SK-N-SH (cell line): Measurements from ENCODE around the gene RFPL2. TPM values are rescaled to one million over a fixed set of nuclear protein-coding genes. Genes with fewer than 3 reads are reported as not detected.
A peak's percentile ranks its signal among the peaks of the same experiment; 100 is the strongest.

Experiments
- CTCF ChIA-PET: fragments of 300-600, 350-600 bp; formaldehyde crosslinking; extraction: SDS; loops from one replicate; lab custom pipeline; 2021; lab: Yijun Ruan, JAX
- POLR2A ChIA-PET: fragments of 350-600 bp; sonication (Branson Sonifier 250); formaldehyde crosslinking; extraction: SDS; loops from one replicate; lab custom pipeline; 2020; ENCODE audit warnings: antibody characterized with exemption, inconsistent platforms; lab: Yijun Ruan, JAX
- DNase-seq: peaks from one replicate; pipeline ENCODE4 v3.0.0; 2012
- H2AFZ ChIP-seq: fragments of 200-600 bp; sonication (generic); 2 replicates; pipeline ENCODE4 v1.8.1; 2016; ENCODE audit warnings: antibody characterized with exemption, mild to moderate bottlenecking, low read depth
- H3F3A ChIP-seq: fragments of 200-600 bp; sonication (generic); replicated peaks from 2 replicates; pipeline ENCODE3; 2016; ENCODE audit warnings: antibody characterized with exemption, mild to moderate bottlenecking; ENCODE audit not compliant: insufficient read depth
- H3K27ac ChIP-seq, 2 experiments: fragments of 200-500 bp in 1 of 2; fragments of 200-600 bp in 1 of 2; sonication (Bioruptor generic) in 1 of 2; sonication (generic), shearing (Covaris generic) in 1 of 2; 2 replicates each; pipeline versions ENCODE4 v1.5.1 to v1.6.1; 2014 to 2016; ENCODE audit warnings: low read depth in 2 of 2, inconsistent platforms in 1 of 2, low read length in 1 of 2, mild to moderate bottlenecking in 1 of 2, mixed read lengths in 1 of 2
- H3K27me3 ChIP-seq: fragments of 200-600 bp; sonication (generic), shearing (Covaris generic); 2 replicates; pipeline ENCODE4 v1.6.1; 2016; ENCODE audit warnings: mixed run types; ENCODE audit not compliant: insufficient read depth
- H3K36me3 ChIP-seq, 2 experiments: fragments of 200-500 bp in 1 of 2; fragments of 200-600 bp in 1 of 2; sonication (Bioruptor generic) in 1 of 2; sonication (generic) in 1 of 2; replicated peaks in 1 of 2; 2 replicates each; pipeline versions ENCODE3 to v1.5.1; 2014 to 2016; ENCODE audit warnings: low read length in 1 of 2, mild to moderate bottlenecking in 1 of 2; ENCODE audit not compliant: insufficient read depth in 2 of 2, control insufficient read depth in 1 of 2
- H3K4me1 ChIP-seq, 2 experiments: fragments of 200-500 bp in 1 of 2; fragments of 200-600 bp in 1 of 2; sonication (Bioruptor generic) in 1 of 2; sonication (generic), shearing (Covaris generic) in 1 of 2; 2 replicates each; pipeline versions ENCODE4 v1.5.1 to v1.6.1; 2014 to 2016; ENCODE audit warnings: low read depth in 1 of 2, low read length in 1 of 2, mixed run types in 1 of 2; ENCODE audit not compliant: insufficient read depth in 2 of 2, control insufficient read depth in 1 of 2
- H3K4me2 ChIP-seq: fragments of 200-600 bp; sonication (generic), shearing (Covaris generic); 2 replicates; pipeline ENCODE4 v1.6.1; 2017; ENCODE audit warnings: mixed run types
- H3K4me3 ChIP-seq, 2 experiments: fragments of 200-500 bp in 1 of 2; fragments of 200-600 bp in 1 of 2; sonication (Bioruptor generic) in 1 of 2; sonication (generic), shearing (Covaris generic) in 1 of 2; 2 replicates each; pipeline versions ENCODE4 v1.5.1 to v1.8.1; 2014 to 2016; ENCODE audit warnings: low read depth in 2 of 2, inconsistent platforms in 1 of 2, low read length in 1 of 2, mild to moderate bottlenecking in 1 of 2, mixed read lengths in 1 of 2, moderate library complexity in 1 of 2
- H3K79me2 ChIP-seq: fragments of 200-600 bp; sonication (generic); 2 replicates; pipeline ENCODE4 v1.8.1; 2017; ENCODE audit warnings: mild to moderate bottlenecking; ENCODE audit not compliant: insufficient read depth
- H3K9ac ChIP-seq: fragments of 200-600 bp; sonication (generic); 2 replicates; pipeline ENCODE4 v1.6.1; 2017; ENCODE audit warnings: mixed run types
- H3K9me2 ChIP-seq: fragments of 200-600 bp; sonication (generic); 2 replicates; pipeline ENCODE4 v1.6.1; 2017; ENCODE audit warnings: mixed run types
- H3K9me3 ChIP-seq: fragments of 200-600 bp; sonication (generic); 2 replicates; pipeline ENCODE4 v1.6.1; 2017; ENCODE audit warnings: mixed run types, mild to moderate bottlenecking, moderate library complexity
- H4K20me1 ChIP-seq: fragments of 200-600 bp; sonication (generic); 2 replicates; pipeline ENCODE4 v1.6.1; 2017; ENCODE audit warnings: mild to moderate bottlenecking, mixed run types; ENCODE audit not compliant: insufficient read depth
- CTCF ChIP-seq: fragments of 200-600 bp; sonication (generic); IDR thresholded peaks from 2 replicates; pipeline ENCODE4 v1.6.1; 2017; ENCODE audit warnings: antibody characterized with exemption, mild to moderate bottlenecking, moderate library complexity
- EZH2phosphoT487 ChIP-seq: fragments of 200-600 bp; sonication (generic); IDR thresholded peaks from 2 replicates; pipeline ENCODE4 v1.6.1; 2017; ENCODE audit warnings: low read depth, mixed run types, mild to moderate bottlenecking, antibody characterized with exemption, moderate library complexity, borderline replicate concordance
- MEF2A ChIP-seq: IDR thresholded peaks from 2 replicates; pipeline ENCODE4 v1.4.0; 2012; ENCODE audit warnings: low read depth, borderline replicate concordance
- NRF1 ChIP-seq: IDR thresholded peaks from 2 replicates; pipeline ENCODE4 v1.6.1; 2012; ENCODE audit warnings: low read depth, mild to moderate bottlenecking, low read length
- POLR2AphosphoS5 ChIP-seq: IDR thresholded peaks from 2 replicates; pipeline ENCODE4 v1.6.1; 2012; ENCODE audit warnings: low read depth, low read length
- RCOR1 ChIP-seq: fragments of 150-350 bp; IDR thresholded peaks from 2 replicates; pipeline ENCODE4 v1.6.1; 2017; ENCODE audit warnings: antibody characterized with exemption, low read length
- SIN3A ChIP-seq: IDR thresholded peaks from 2 replicates; pipeline ENCODE4 v1.6.1; 2012; ENCODE audit warnings: low read depth, mild to moderate bottlenecking, low read length, moderate library complexity, borderline replicate concordance
- SMC3 ChIP-seq: IDR thresholded peaks from 2 replicates; pipeline ENCODE4 v1.6.1; 2012; ENCODE audit warnings: low read depth, low read length, improper control_type of control experiment
- TCF12 ChIP-seq: IDR thresholded peaks from 2 replicates; pipeline ENCODE4 v1.4.0; 2012
- TEAD4 ChIP-seq: IDR thresholded peaks from 2 replicates; pipeline ENCODE4 v1.4.0; 2012; ENCODE audit warnings: mild to moderate bottlenecking, borderline replicate concordance; ENCODE audit not compliant: insufficient read depth
- YY1 ChIP-seq: IDR thresholded peaks from 2 replicates; pipeline ENCODE4 v1.4.0; 2012; ENCODE audit warnings: low read depth, mild to moderate bottlenecking
- WGBS: methylation state at CpG from one replicate; pipeline ENCODE4 v1.1.6; 2017; ENCODE audit warnings: low lambda C conversion rate; 5-methylcytosine and 5-hydroxymethylcytosine counted together
- polyA plus RNA-seq, 3 experiments: library from polyadenylated mRNA; depleted of rRNA; stranded (reverse); fragments of >200 nt; gene quantifications; 2 replicates each; pipeline ENCODE4 v1.2.3, GENCODE V29; 2012
- TF ChIP-seq, protein P1 (sequence below): IDR thresholded peaks from 2 replicates; pipeline ENCODE4 v1.6.1; 2012; ENCODE audit warnings: mild to moderate bottlenecking, low read depth, low read length, moderate library complexity

The RFPL2 gene
- polyA plus RNA-seq, 1 of the 3 experiments (the other 2 are of a cell fraction): 0.05 TPM

- peaks cover 18% of the 10 kb centered on the region; the same call in 1 of the 2 replicates for H3K27me3 ChIP-seq
- H2AFZ ChIP-seq: no peak overlapping the region
- no peak overlapping the region for H3K27ac ChIP-seq
- WGBS: 20% methylated on average over 2 of the region's 30 CpGs
- H3K9me3 ChIP-seq: no peaks in the 10 kb centered on the region
- H4K20me1 ChIP-seq: no peaks in the 10 kb centered on the region
- H3K4me2 ChIP-seq: peak overlapping the region; percentile 99; the same call in 1 of the 2 replicates
- TF ChIP-seq EZH2phosphoT487 (no peak), RCOR1 (no peak), SMC3 (no peak), SIN3A (no peak), YY1 (no peak), TEAD4 (no peak), TCF12 (no peak), MEF2A (no peak), CTCF (no peak; the same call in 1 of the 2 replicates), POLR2AphosphoS5 (no peak)
- peak overlapping the region in 1 of 2 experiments; percentile 58; a peak in 2 of 4 replicates for H3K4me3 ChIP-seq
- H3K36me3 ChIP-seq: no peaks in the 10 kb centered on the region
- H3K9me2 ChIP-seq: no peaks in the 10 kb centered on the region
- DNase-seq: peak; percentile 77
- no peaks in the 10 kb centered on the region for H3K79me2 ChIP-seq
- ChIA-PET POLR2A (no interaction called here), CTCF (interaction anchor here (0.6 to 2.7 kb wide), 12 partner anchors 10 to 281 kb away, joined by 3 to 12 read pairs (median 4); no protein-coding TSS in a partner anchor)
- peaks cover 4% of the 10 kb centered on the region for H3F3A ChIP-seq
- no peak overlapping the region for H3K9ac ChIP-seq
- peaks cover 0 to 38% of the 10 kb centered on the region in 2 experiments; a peak in 1 of 4 replicates for H3K4me1 ChIP-seq
These were observed 1.3 kb upstream of the RFPL2 start for GRCh38 chr22:32205974-32206773.

- H3F3A ChIP-seq: peaks cover 4% of the 10 kb centered on the region
- H3K79me2 ChIP-seq: no peaks in the 10 kb centered on the region
- no peaks in the 10 kb centered on the region for H3K36me3 ChIP-seq
- H3K4me1 ChIP-seq: peaks cover 0 to 38% of the 10 kb centered on the region in 2 experiments; a peak in 1 of 4 replicates
- POLR2A ChIA-PET: no interaction called here
- peak; percentile 60 for DNase-seq
- H2AFZ ChIP-seq: peak overlapping the region; percentile 96
- TF ChIP-seq NRF1: 0 out of 2 replicates have a peak, but pooled peaks have one; percentile 18
- TF ChIP-seq, protein P1, sequence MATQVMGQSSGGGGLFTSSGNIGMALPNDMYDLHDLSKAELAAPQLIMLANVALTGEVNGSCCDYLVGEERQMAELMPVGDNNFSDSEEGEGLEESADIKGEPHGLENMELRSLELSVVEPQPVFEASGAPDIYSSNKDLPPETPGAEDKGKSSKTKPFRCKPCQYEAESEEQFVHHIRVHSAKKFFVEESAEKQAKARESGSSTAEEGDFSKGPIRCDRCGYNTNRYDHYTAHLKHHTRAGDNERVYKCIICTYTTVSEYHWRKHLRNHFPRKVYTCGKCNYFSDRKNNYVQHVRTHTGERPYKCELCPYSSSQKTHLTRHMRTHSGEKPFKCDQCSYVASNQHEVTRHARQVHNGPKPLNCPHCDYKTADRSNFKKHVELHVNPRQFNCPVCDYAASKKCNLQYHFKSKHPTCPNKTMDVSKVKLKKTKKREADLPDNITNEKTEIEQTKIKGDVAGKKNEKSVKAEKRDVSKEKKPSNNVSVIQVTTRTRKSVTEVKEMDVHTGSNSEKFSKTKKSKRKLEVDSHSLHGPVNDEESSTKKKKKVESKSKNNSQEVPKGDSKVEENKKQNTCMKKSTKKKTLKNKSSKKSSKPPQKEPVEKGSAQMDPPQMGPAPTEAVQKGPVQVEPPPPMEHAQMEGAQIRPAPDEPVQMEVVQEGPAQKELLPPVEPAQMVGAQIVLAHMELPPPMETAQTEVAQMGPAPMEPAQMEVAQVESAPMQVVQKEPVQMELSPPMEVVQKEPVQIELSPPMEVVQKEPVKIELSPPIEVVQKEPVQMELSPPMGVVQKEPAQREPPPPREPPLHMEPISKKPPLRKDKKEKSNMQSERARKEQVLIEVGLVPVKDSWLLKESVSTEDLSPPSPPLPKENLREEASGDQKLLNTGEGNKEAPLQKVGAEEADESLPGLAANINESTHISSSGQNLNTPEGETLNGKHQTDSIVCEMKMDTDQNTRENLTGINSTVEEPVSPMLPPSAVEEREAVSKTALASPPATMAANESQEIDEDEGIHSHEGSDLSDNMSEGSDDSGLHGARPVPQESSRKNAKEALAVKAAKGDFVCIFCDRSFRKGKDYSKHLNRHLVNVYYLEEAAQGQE: no peak
- H3K9ac ChIP-seq: no peak overlapping the region
- H3K9me2 ChIP-seq: no peaks in the 10 kb centered on the region
- WGBS: 3% methylated on average over 16 of the region's 42 CpGs
- CTCF ChIA-PET: interaction anchor here (1.1 to 2.7 kb wide), 5 partner anchors 9 to 269 kb away, joined by 3 to 12 read pairs (median 6); no protein-coding TSS in a partner anchor
- H4K20me1 ChIP-seq: no peaks in the 10 kb centered on the region
- H3K4me3 ChIP-seq: peak overlapping the region; percentile 58 to 71
- H3K4me2 ChIP-seq: peak overlapping the region; percentile 99
- H3K27ac ChIP-seq: no peak overlapping the region
- no peaks in the 10 kb centered on the region for H3K9me3 ChIP-seq
- peaks cover 18% of the 10 kb centered on the region; the same call in 1 of the 2 replicates for H3K27me3 ChIP-seq
These were observed 625 bp downstream of the RFPL2 start for GRCh38 chr22:32204040-32204855.
